ENCODE measurements around the gene PLCL2.

Gene PLCL2

DNA sequence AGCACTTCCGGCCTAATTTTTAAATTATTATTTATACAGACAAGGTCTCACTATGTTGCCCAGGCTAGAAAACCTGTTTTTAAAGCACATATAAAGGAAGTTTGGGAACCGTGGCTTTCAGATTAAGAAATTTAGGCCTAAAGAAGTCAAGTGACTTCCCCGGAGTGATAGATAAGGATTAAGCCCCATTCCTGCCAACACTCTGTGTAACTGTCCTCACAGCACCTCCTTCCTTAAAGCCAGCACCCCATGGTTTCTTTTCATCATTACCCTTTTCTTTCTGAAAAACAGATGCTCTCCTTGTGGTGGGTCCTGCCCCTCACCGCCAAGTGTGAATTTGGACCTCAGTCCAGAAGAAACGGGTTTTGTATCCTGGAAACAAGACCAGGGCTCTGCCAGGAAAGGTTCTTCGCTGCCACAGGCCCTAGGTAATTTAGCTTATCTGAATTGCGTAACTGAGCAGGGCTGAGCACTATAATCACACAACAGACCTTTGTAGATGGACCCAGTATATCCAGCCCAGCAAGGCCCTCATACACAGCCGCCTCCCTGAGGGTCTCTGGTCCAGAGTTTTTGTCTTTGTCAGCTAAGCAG is 231.3 kb downstream of the PLCL2 start:
- TF ChIP-seq, protein P1, sequence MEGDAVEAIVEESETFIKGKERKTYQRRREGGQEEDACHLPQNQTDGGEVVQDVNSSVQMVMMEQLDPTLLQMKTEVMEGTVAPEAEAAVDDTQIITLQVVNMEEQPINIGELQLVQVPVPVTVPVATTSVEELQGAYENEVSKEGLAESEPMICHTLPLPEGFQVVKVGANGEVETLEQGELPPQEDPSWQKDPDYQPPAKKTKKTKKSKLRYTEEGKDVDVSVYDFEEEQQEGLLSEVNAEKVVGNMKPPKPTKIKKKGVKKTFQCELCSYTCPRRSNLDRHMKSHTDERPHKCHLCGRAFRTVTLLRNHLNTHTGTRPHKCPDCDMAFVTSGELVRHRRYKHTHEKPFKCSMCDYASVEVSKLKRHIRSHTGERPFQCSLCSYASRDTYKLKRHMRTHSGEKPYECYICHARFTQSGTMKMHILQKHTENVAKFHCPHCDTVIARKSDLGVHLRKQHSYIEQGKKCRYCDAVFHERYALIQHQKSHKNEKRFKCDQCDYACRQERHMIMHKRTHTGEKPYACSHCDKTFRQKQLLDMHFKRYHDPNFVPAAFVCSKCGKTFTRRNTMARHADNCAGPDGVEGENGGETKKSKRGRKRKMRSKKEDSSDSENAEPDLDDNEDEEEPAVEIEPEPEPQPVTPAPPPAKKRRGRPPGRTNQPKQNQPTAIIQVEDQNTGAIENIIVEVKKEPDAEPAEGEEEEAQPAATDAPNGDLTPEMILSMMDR (conservative IDR thresholded peaks at IDR 0.05; ENCODE audit: low read depth, low read length): no peak
- H3K79me2 ChIP-seq (ENCODE audit: insufficient read depth, low read depth): no peaks in the 10 kb centered on the region
- no peak overlapping the region for H3K4me3 ChIP-seq (IDR thresholded peaks at IDR 0.05; ENCODE audit: insufficient read depth, low read depth, low read length)
- H3K4me2 ChIP-seq: no peak overlapping the region
- no peaks in the 10 kb centered on the region for H3K27me3 ChIP-seq (ENCODE audit: insufficient read depth, low read depth)
- H3K27ac ChIP-seq: no peak overlapping the region
- H2AFZ ChIP-seq (ENCODE audit: low read depth): no peak overlapping the region
- no peak overlapping the region for H3K9ac ChIP-seq
- no peaks in the 10 kb centered on the region for H4K20me1 ChIP-seq (ENCODE audit: insufficient read depth)
- H3K36me3 ChIP-seq (ENCODE audit: insufficient read depth): no peaks in the 10 kb centered on the region
- H3K4me1 ChIP-seq (ENCODE audit: low read depth, poor library complexity, severe bottlenecking): no peaks in the 10 kb centered on the region

- Histone ChIP-seq H3K4me1 (ENCODE audit: low read depth, poor library complexity, severe bottlenecking) (no peaks in the 10 kb centered on the region), H4K20me1 (ENCODE audit: insufficient read depth) (no peaks in the 10 kb centered on the region), H3K79me2 (ENCODE audit: insufficient read depth, low read depth) (no peaks in the 10 kb centered on the region), H3K9ac (no peak overlapping the region), H3K4me3 (IDR thresholded peaks at IDR 0.05; ENCODE audit: insufficient read depth, low read depth, low read length) (no peak overlapping the region), H3K27me3 (ENCODE audit: insufficient read depth, low read depth) (no peaks in the 10 kb centered on the region), H2AFZ (ENCODE audit: low read depth) (no peak overlapping the region), H3K36me3 (ENCODE audit: insufficient read depth) (no peaks in the 10 kb centered on the region), H3K27ac (no peak overlapping the region), H3K4me2 (no peak overlapping the region)
- TF ChIP-seq, protein P1 (conservative IDR thresholded peaks at IDR 0.05; ENCODE audit: low read depth, low read length): no peak
Observed at GRCh38 chr3:17118771-17119170, 234.0 kb downstream of the PLCL2 start.

DNA sequence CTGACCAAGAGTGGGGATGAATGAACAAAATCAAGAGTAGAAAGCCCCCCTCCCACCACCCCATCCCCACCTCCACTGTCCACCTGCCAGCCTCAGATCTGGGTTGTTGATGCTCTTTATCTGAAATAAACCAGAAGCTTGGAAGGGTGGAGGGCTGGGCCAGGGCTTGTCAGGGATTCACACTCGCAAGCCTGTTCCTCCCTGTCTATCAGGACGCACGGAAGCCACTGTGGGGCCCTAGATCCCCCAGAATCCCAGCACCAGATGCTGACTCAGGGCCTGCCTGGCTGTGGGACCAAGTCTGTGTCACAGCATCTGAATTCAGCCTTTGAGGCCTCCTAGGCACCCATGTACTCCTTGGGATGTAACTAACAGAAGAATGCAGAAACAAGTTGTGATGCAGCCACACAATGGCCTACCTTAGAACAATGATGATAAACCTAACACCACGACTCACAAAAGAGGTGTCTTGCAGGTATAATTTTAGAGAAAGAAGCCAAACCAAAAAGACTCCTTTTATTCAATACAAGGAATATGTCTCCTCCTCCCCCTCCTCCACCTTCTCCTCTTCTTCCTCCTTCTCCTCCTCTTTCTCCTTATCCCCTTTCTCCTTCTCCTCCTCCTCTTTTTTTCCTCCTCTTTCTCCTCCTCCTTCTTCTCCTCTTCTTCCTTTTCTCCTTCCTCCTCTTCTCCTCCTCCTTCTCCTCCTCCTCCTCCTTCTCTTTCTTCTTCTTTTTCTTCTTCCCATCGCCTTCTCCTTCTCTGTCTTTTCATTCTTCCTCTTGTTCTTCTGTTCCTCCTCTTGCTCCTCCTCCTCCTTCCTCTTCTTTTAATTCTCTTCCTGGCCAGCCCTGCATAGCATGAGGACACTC is 234.7 kb downstream of the PLCL2 start:
- Histone ChIP-seq H3K9ac (no peak overlapping the region), H3K79me2 (ENCODE audit: insufficient read depth, low read depth) (no peaks in the 10 kb centered on the region), H3K27ac (no peak overlapping the region), H3K4me1 (ENCODE audit: low read depth, poor library complexity, severe bottlenecking) (no peaks in the 10 kb centered on the region), H4K20me1 (ENCODE audit: insufficient read depth) (no peaks in the 10 kb centered on the region), H2AFZ (ENCODE audit: low read depth) (no peak overlapping the region), H3K27me3 (ENCODE audit: insufficient read depth, low read depth) (no peaks in the 10 kb centered on the region), H3K4me2 (no peak overlapping the region), H3K4me3 (IDR thresholded peaks at IDR 0.05; ENCODE audit: insufficient read depth, low read depth, low read length) (no peak overlapping the region), H3K36me3 (ENCODE audit: insufficient read depth) (no peaks in the 10 kb centered on the region)
- TF ChIP-seq, protein P1 (conservative IDR thresholded peaks at IDR 0.05; ENCODE audit: low read depth, low read length): no peak

DNA sequence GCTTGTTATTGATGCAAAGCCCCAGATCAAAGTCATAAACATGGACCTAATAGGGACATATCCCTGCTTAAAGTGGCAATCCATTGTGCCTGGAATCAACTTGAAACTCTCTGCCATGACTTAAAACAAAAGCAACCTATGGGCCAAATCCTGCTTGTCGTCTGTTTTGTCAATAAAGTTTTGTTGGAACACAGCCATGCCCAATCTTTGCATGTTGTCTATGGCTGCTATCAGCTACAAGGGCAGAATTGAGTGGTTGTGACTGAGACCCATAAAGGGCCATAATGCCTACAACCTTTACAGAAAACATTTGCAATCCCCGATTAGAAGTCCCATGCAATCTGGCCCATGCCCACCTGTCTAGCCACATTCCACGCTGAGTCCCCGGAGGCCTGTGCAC is 235.4 kb downstream of the PLCL2 start:
- Histone ChIP-seq H4K20me1 (ENCODE audit: insufficient read depth) (no peaks in the 10 kb centered on the region), H3K9ac (no peak overlapping the region), H3K36me3 (ENCODE audit: insufficient read depth) (no peaks in the 10 kb centered on the region), H3K27me3 (ENCODE audit: insufficient read depth, low read depth) (no peaks in the 10 kb centered on the region), H3K27ac (no peak overlapping the region), H3K4me1 (ENCODE audit: low read depth, poor library complexity, severe bottlenecking) (no peaks in the 10 kb centered on the region), H2AFZ (ENCODE audit: low read depth) (no peak overlapping the region), H3K79me2 (ENCODE audit: insufficient read depth, low read depth) (no peaks in the 10 kb centered on the region), H3K4me3 (IDR thresholded peaks at IDR 0.05; ENCODE audit: insufficient read depth, low read depth, low read length) (no peak overlapping the region), H3K4me2 (no peak overlapping the region)
- TF ChIP-seq, protein P1 (conservative IDR thresholded peaks at IDR 0.05; ENCODE audit: low read depth, low read length): no peak
